Nephron progenitor cell (in vitro differentiated cells): ENCODE measurements around the gene ANKDD1A.

Experiments
- DNase-seq: peaks from one replicate; pipeline ENCODE4 v3.0.0; 2021
- H3K27ac Mint-ChIP-seq: 2 replicates; pipeline ENCODE4 v1.8.0; 2021; ENCODE audit warnings: mild to moderate bottlenecking, moderate library complexity, mixed read lengths
- H3K27me3 Mint-ChIP-seq: 2 replicates; pipeline ENCODE4 v1.8.0; 2021; ENCODE audit warnings: mild to moderate bottlenecking, low read depth, mixed read lengths; ENCODE audit not compliant: poor library complexity
- H3K36me3 Mint-ChIP-seq: 2 replicates; pipeline ENCODE4 v1.8.0; 2021; ENCODE audit warnings: low read depth, mixed read lengths
- H3K4me1 Mint-ChIP-seq: 2 replicates; pipeline ENCODE4 v1.8.0; 2021; ENCODE audit warnings: mixed read lengths
- H3K4me3 Mint-ChIP-seq: 2 replicates; pipeline ENCODE4 v1.8.0; 2021; ENCODE audit warnings: mild to moderate bottlenecking, moderate library complexity, mixed read lengths
- H3K9me3 Mint-ChIP-seq: 2 replicates; pipeline ENCODE4 v1.8.0; 2021; ENCODE audit warnings: mild to moderate bottlenecking, moderate library complexity, mixed read lengths
- TF ChIP-seq, protein P1 (sequence below): fragments of 200-600 bp; sonication (generic); IDR thresholded peaks from 2 replicates; pipeline ENCODE4 v1.5.0; 2021; ENCODE audit warnings: antibody characterized with exemption

Gene ANKDD1A

GRCh38 chr15:64909546-64909945 lies 2.2 kb upstream of the ANKDD1A start:
- peaks cover 45% of the 10 kb centered on the region for H3K27me3 Mint-ChIP-seq

DNA sequence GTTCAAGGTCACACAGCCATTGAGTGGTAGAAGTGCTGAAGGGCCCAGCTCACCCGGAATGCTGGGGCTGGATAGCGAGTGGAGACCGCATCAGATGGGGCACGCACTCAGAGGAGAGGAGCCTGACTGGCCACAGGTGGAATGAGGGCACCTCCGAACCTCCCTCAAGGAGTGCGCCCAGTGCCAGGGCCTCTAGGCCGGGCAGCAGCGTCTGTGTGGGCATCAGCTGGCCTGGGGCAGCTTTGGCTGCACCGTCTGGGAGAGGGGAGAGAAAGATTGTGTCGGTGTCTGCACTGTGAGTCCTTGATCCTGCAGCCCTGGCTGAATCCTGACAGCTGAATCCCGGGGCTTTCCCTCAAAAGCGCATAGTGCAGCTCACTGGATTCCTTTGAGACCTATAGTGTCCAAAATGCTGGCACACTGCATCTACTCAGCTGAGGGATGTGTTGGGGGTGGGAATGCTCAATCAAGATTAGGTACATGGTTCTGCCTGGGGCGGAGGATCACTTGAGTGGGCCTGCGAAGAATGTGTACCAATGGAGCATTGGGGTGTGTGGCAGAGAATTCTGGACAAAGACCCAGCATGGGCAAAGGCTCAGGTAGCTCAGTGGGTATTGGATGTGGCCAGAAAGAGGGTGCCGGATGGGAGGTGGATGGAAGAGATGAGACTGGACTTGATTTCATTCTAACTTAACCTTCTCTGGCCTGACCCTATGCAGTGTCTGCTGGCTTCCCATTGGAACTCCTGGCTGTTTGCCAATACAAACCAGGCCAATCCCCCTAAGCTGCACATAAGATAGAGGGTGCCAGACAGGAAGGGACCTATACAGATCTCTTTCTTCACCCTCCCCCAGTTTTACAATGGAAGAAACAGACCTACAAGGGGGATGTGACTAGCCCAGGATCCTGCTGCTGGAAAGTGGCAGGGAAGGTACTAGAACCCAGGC lies 950 bp downstream of the ANKDD1A start:
- TF ChIP-seq, protein P1, sequence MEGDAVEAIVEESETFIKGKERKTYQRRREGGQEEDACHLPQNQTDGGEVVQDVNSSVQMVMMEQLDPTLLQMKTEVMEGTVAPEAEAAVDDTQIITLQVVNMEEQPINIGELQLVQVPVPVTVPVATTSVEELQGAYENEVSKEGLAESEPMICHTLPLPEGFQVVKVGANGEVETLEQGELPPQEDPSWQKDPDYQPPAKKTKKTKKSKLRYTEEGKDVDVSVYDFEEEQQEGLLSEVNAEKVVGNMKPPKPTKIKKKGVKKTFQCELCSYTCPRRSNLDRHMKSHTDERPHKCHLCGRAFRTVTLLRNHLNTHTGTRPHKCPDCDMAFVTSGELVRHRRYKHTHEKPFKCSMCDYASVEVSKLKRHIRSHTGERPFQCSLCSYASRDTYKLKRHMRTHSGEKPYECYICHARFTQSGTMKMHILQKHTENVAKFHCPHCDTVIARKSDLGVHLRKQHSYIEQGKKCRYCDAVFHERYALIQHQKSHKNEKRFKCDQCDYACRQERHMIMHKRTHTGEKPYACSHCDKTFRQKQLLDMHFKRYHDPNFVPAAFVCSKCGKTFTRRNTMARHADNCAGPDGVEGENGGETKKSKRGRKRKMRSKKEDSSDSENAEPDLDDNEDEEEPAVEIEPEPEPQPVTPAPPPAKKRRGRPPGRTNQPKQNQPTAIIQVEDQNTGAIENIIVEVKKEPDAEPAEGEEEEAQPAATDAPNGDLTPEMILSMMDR = no peak
- H3K4me1 Mint-ChIP-seq = peaks cover 36% of the 10 kb centered on the region
- no peaks in the 10 kb centered on the region for H3K36me3 Mint-ChIP-seq
- DNase-seq = no peak
- H3K27me3 Mint-ChIP-seq = peaks cover 61% of the 10 kb centered on the region
- peak overlapping the region; percentile 84 for H3K4me3 Mint-ChIP-seq
- no peak overlapping the region for H3K27ac Mint-ChIP-seq
- H3K9me3 Mint-ChIP-seq = no peaks in the 10 kb centered on the region

More at GRCh38 chr15:64909546-64909945, 2.2 kb upstream of the ANKDD1A start:
- no peak for DNase-seq
- Mint-ChIP-seq H3K4me3 (peak overlapping the region; percentile 25), H3K27ac (no peak overlapping the region), H3K9me3 (peaks cover 25% of the 10 kb centered on the region), H3K4me1 (peaks cover 28% of the 10 kb centered on the region), H3K36me3 (peaks cover 11% of the 10 kb centered on the region)
- TF ChIP-seq, protein P1 = no peak

DNA sequence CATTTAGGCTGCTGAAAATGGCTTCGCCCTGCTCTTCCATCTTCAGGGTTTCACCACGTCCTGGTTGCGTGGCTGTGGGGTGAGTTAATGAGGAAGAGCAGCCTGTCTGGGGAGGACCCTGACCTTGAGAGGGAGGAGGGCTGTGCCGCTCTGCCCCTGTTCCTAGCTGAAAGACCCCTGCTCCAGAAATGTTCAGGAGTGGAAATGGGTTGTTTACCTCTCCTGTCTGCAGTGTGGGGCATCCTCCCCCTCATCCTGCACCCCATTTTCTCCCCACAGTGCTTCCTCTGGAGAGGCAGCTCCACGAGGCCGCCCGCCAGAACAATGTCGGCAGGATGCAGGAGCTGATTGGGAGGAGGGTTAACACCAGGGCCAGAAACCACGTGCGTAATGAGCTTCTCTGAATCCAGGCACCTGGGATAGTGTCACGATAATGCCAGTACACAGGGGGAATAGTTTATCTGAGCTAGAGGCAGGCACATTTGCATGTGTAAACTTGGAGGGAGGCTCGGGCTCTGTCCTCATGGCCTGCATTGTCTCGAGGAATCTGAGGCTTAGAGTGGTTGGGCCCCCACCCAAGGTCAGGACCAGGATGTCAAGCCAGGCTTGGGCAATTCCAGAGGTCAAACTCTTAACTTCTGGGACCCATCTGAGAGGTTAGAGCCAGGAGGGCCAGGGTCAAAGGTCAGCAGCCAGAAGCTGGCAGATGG lies 4.0 kb downstream of the ANKDD1A start:
- TF ChIP-seq, protein P1 = no peak
- no peak overlapping the region for H3K4me3 Mint-ChIP-seq
- peaks cover 42% of the 10 kb centered on the region for H3K27me3 Mint-ChIP-seq
- H3K36me3 Mint-ChIP-seq = no peaks in the 10 kb centered on the region
- peaks cover 35% of the 10 kb centered on the region for H3K4me1 Mint-ChIP-seq
- no peaks in the 10 kb centered on the region for H3K9me3 Mint-ChIP-seq
- H3K27ac Mint-ChIP-seq = no peak overlapping the region
- DNase-seq = no peak

DNA sequence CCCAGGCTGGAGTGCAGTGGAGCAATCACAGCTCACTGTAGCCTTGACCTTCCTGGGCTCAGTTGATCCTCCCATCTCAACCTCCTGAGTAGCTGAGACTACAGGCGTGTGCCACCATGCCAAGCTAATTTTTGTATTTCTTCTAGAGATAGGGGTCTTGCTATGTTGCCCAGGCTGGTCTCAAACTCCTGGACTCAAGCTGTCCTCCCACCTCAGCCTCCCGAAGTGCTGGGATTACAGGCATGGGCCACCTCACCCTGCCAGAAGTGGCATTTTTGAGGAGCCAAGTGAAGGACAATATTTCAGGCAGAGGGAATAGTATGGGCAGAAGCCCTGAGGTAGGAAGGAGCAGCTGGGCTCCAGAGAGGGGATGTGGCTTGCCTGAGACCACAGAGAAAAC lies 4.7 kb downstream of the ANKDD1A start:
- Mint-ChIP-seq H3K27ac (no peak overlapping the region), H3K27me3 (peaks cover 35% of the 10 kb centered on the region), H3K36me3 (no peaks in the 10 kb centered on the region), H3K4me1 (peaks cover 29% of the 10 kb centered on the region), H3K4me3 (no peak overlapping the region), H3K9me3 (no peaks in the 10 kb centered on the region)
- no peak for DNase-seq
- TF ChIP-seq, protein P1 = no peak

GRCh38 chr15:64917211-64917610 lies 5.5 kb downstream of the ANKDD1A start:
- H3K27me3 Mint-ChIP-seq = peaks cover 31% of the 10 kb centered on the region

More at GRCh38 chr15:64917211-64917610, 5.5 kb downstream of the ANKDD1A start:
- H3K27ac Mint-ChIP-seq = peak overlapping the region; percentile 21
- no peaks in the 10 kb centered on the region for H3K9me3 Mint-ChIP-seq
- no peak for DNase-seq
- TF ChIP-seq, protein P1 = no peak
- peaks cover 31% of the 10 kb centered on the region for H3K4me1 Mint-ChIP-seq
- H3K36me3 Mint-ChIP-seq = no peaks in the 10 kb centered on the region
- no peak overlapping the region for H3K4me3 Mint-ChIP-seq
